Measurements from ENCODE around the gene ADPRHL1. TPM values are rescaled to one million over a fixed set of nuclear protein-coding genes. Genes with fewer than 3 reads are reported as not detected.
A peak's percentile ranks its signal among the peaks of the same experiment; 100 is the strongest.

ADPRHL1 gene
- total RNA-seq, 1 donor from 2014 or later: 20.7 TPM

- no peaks in the 10 kb centered on the region for H3K9me3 Mint-ChIP-seq (ENCODE audit: unreplicated experiment)
- H3K27ac Mint-ChIP-seq (ENCODE audit: unreplicated experiment): no peak overlapping the region
These were observed 49.8 kb downstream of the ADPRHL1 start for GRCh38 chr13:113403255-113404104.

GRCh38 chr13:113402471-113403254 is 50.6 kb downstream of the ADPRHL1 start:
- TF ChIP-seq CTCF (IDR thresholded peaks at IDR 0.05; ENCODE audit: partially characterized antibody, unreplicated experiment): no peak
- no peak overlapping the region for H3K27ac Mint-ChIP-seq (ENCODE audit: unreplicated experiment)
- DNase-seq: no peak
- H3K9me3 Mint-ChIP-seq (ENCODE audit: unreplicated experiment): no peaks in the 10 kb centered on the region
- peaks cover 2% of the 10 kb centered on the region for H3K27me3 Mint-ChIP-seq (ENCODE audit: unreplicated experiment)
- H3K36me3 Mint-ChIP-seq (ENCODE audit: unreplicated experiment): no peaks in the 10 kb centered on the region
- no peak overlapping the region for H3K4me3 Mint-ChIP-seq (ENCODE audit: unreplicated experiment)
- peaks cover 9% of the 10 kb centered on the region for H3K4me1 Mint-ChIP-seq (ENCODE audit: low read depth, unreplicated experiment)

More at GRCh38 chr13:113403255-113404104, 49.8 kb downstream of the ADPRHL1 start:
- TF ChIP-seq CTCF (IDR thresholded peaks at IDR 0.05; ENCODE audit: partially characterized antibody, unreplicated experiment): no peak
- Mint-ChIP-seq H3K4me1 (ENCODE audit: low read depth, unreplicated experiment) (peaks cover 9% of the 10 kb centered on the region), H3K27me3 (ENCODE audit: unreplicated experiment) (peaks cover 5% of the 10 kb centered on the region), H3K36me3 (ENCODE audit: unreplicated experiment) (no peaks in the 10 kb centered on the region), H3K4me3 (ENCODE audit: unreplicated experiment) (no peak overlapping the region)
- no peak for DNase-seq

- H3K27ac Mint-ChIP-seq (ENCODE audit: unreplicated experiment): no peak overlapping the region
- peaks cover 2% of the 10 kb centered on the region for H3K27me3 Mint-ChIP-seq (ENCODE audit: unreplicated experiment)
- no peaks in the 10 kb centered on the region for H3K36me3 Mint-ChIP-seq (ENCODE audit: unreplicated experiment)
- no peak for TF ChIP-seq CTCF (IDR thresholded peaks at IDR 0.05; ENCODE audit: partially characterized antibody, unreplicated experiment)
- peaks cover 9% of the 10 kb centered on the region for H3K4me1 Mint-ChIP-seq (ENCODE audit: low read depth, unreplicated experiment)
- no peak overlapping the region for H3K4me3 Mint-ChIP-seq (ENCODE audit: unreplicated experiment)
- no peak for DNase-seq
- no peaks in the 10 kb centered on the region for H3K9me3 Mint-ChIP-seq (ENCODE audit: unreplicated experiment)
These were observed 51.6 kb downstream of the ADPRHL1 start for GRCh38 chr13:113401452-113402415.

- Mint-ChIP-seq H3K27me3 (ENCODE audit: unreplicated experiment) (peaks cover 2% of the 10 kb centered on the region), H3K36me3 (ENCODE audit: unreplicated experiment) (no peaks in the 10 kb centered on the region), H3K27ac (ENCODE audit: unreplicated experiment) (peak overlapping the region; percentile 26), H3K4me1 (ENCODE audit: low read depth, unreplicated experiment) (peaks cover 8% of the 10 kb centered on the region), H3K4me3 (ENCODE audit: unreplicated experiment) (no peak overlapping the region), H3K9me3 (ENCODE audit: unreplicated experiment) (no peaks in the 10 kb centered on the region)
- no peak for DNase-seq
- no peak for TF ChIP-seq CTCF (IDR thresholded peaks at IDR 0.05; ENCODE audit: partially characterized antibody, unreplicated experiment)
These were observed 52.5 kb downstream of the ADPRHL1 start for GRCh38 chr13:113400621-113401451.
